CD14-positive monocyte (primary cell): Measurements from ENCODE around the gene HIBADH. TPM values are rescaled to one million over a fixed set of nuclear protein-coding genes. Genes with fewer than 3 reads are reported as not detected.

Experiments used
- DNase-seq, 3 donors: peaks; one replicate each; pipeline ENCODE4 v3.0.0-alpha.2; 2011 to 2022
- H2AFZ ChIP-seq: 2 replicates; pipeline ENCODE4 v1.6.0; 2012; ENCODE audit warnings: mild to moderate bottlenecking, low read depth, low read length, inconsistent platforms; ENCODE audit not compliant: insufficient read depth, poor library complexity, severe bottlenecking
- H3K27ac ChIP-seq, 2 donors: 1 replicate in 1 of 2; 2 replicates in 1 of 2; pipeline ENCODE4 v1.5.1; 2012 to 2013; ENCODE audit warnings: low read length in 2 of 2, control low read depth in 1 of 2, inconsistent platforms in 1 of 2, low read depth in 1 of 2, mild to moderate bottlenecking in 1 of 2
- H3K27me3 ChIP-seq, 2 donors: one replicate each; pipeline versions ENCODE4 v1.6.0 to v1.6.1; 2011 to 2013; ENCODE audit warnings: low read length in 2 of 2; ENCODE audit not compliant: control insufficient read depth in 2 of 2, insufficient read depth in 2 of 2
- H3K36me3 ChIP-seq, 2 donors: replicated peaks in 1 of 2; 1 replicate in 1 of 2; 2 replicates in 1 of 2; pipeline versions ENCODE4 v1.5.1 to v1.6.1; 2012 to 2013; ENCODE audit warnings: low read length in 2 of 2, control low read depth in 1 of 2, inconsistent platforms in 1 of 2, mild to moderate bottlenecking in 1 of 2; ENCODE audit not compliant: insufficient read depth in 2 of 2, control insufficient read depth in 1 of 2
- H3K4me1 ChIP-seq, 2 donors: 1 replicate in 1 of 2; 2 replicates in 1 of 2; pipeline versions ENCODE4 v1.5.1 to v1.6.1; 2012 to 2013; ENCODE audit warnings: low read length in 2 of 2, control low read depth in 1 of 2, inconsistent platforms in 1 of 2, mild to moderate bottlenecking in 1 of 2, moderate library complexity in 1 of 2; ENCODE audit not compliant: insufficient read depth in 2 of 2, control insufficient read depth in 1 of 2
- H3K4me2 ChIP-seq: replicated peaks from 2 replicates; pipeline ENCODE3; 2012; ENCODE audit warnings: low read length, moderate library complexity, mild to moderate bottlenecking; ENCODE audit not compliant: poor library complexity, severe bottlenecking; ENCODE audit errors: extremely low read depth
- H3K4me3 ChIP-seq, 3 experiments: fragments of 200-600 bp in 1 of 3; sonication (generic) in 1 of 3; replicated peaks in 1 of 3; 1 replicate in 2 of 3; 2 replicates in 1 of 3; pipeline ENCODE4 v1.5.1; 2011 to 2013; ENCODE audit warnings: low read length in 3 of 3, mild to moderate bottlenecking in 3 of 3, control low read depth in 2 of 3, low read depth in 2 of 3, inconsistent platforms in 1 of 3, moderate library complexity in 1 of 3
- H3K79me2 ChIP-seq: 2 replicates; pipeline ENCODE4 v1.6.0; 2012; ENCODE audit warnings: mild to moderate bottlenecking, control low read depth, inconsistent platforms, low read length, moderate library complexity; ENCODE audit not compliant: insufficient read depth
- H3K9ac ChIP-seq: 2 replicates; pipeline ENCODE4 v1.6.0; 2017; ENCODE audit warnings: low read length, mild to moderate bottlenecking; ENCODE audit not compliant: insufficient read depth, poor library complexity, severe bottlenecking
- H3K9me3 ChIP-seq, 2 donors: replicated peaks in 1 of 2; 1 replicate in 1 of 2; 2 replicates in 1 of 2; pipeline versions ENCODE4 v1.5.1 to v1.6.1; 2012 to 2013; ENCODE audit warnings: low read length in 2 of 2, control low read depth in 1 of 2; ENCODE audit not compliant: control insufficient read depth in 1 of 2, insufficient read depth in 1 of 2
- H4K20me1 ChIP-seq: 2 replicates; pipeline ENCODE4 v1.6.0; 2012; ENCODE audit warnings: mild to moderate bottlenecking, low read length, control low read depth, moderate library complexity; ENCODE audit not compliant: insufficient read depth
- H3K27ac Mint-ChIP-seq, 7 donors: one replicate each; pipeline ENCODE4 v1.8.0; 2020; ENCODE audit warnings: mild to moderate bottlenecking in 7 of 7, mixed read lengths in 7 of 7, moderate library complexity in 6 of 7, inconsistent platforms in 2 of 7
- H3K27me3 Mint-ChIP-seq, 3 donors: one replicate each; pipeline ENCODE4 v1.8.0; 2021 to 2022; ENCODE audit warnings: low read depth in 3 of 3, mild to moderate bottlenecking in 3 of 3, mixed read lengths in 3 of 3, moderate library complexity in 3 of 3, inconsistent platforms in 1 of 3
- H3K36me3 Mint-ChIP-seq, 2 donors: one replicate each; pipeline ENCODE4 v1.8.0; 2020; ENCODE audit warnings: mixed read lengths in 2 of 2, inconsistent platforms in 1 of 2, mild to moderate bottlenecking in 1 of 2
- H3K4me1 Mint-ChIP-seq: one replicate; pipeline ENCODE4 v1.8.0; 2020; ENCODE audit warnings: mild to moderate bottlenecking, mixed read lengths
- H3K4me3 Mint-ChIP-seq, 2 donors: one replicate each; pipeline ENCODE4 v1.8.0; 2020; ENCODE audit warnings: mild to moderate bottlenecking in 2 of 2, mixed read lengths in 2 of 2, moderate library complexity in 1 of 2
- H3K9me3 Mint-ChIP-seq, 7 donors: one replicate each; pipeline ENCODE4 v1.8.0; 2020 to 2022; ENCODE audit warnings: mixed read lengths in 7 of 7, mild to moderate bottlenecking in 6 of 7, moderate library complexity in 6 of 7, inconsistent platforms in 2 of 7
- CTCF ChIP-seq: fragments of 200-600 bp; IDR thresholded peaks from one replicate; pipeline ENCODE4 v1.8.0; 2022; ENCODE audit warnings: antibody characterized with exemption, mild to moderate bottlenecking
- WGBS: methylation state at CpG from one replicate; pipeline ENCODE4 v1.1.5; 2013; ENCODE audit warnings: missing lambda C conversion rate; ENCODE audit not compliant: insufficient coverage; 5-methylcytosine and 5-hydroxymethylcytosine counted together
- intact Hi-C, 2 donors: fragments of 100-400 bp; cut with micrococcal nuclease; formaldehyde crosslinking; loops; one replicate each; pipeline versions ENCODE4 v1.15.0 to v1.15.1; 2023
- polyA plus RNA-seq, 3 donors: library from polyadenylated mRNA; depleted of rRNA in 1 of 3; unstranded in 2 of 3; stranded (reverse) in 1 of 3; fragments of 300-500 nt in 2 of 3; fragments of >200 nt in 1 of 3; fragmentation: Illumina TruSeq in 2 of 3; gene quantifications; 1 replicate in 2 of 3; 2 replicates in 1 of 3; pipeline ENCODE4 v1.2.3, GENCODE V29; 2012 to 2021

HIBADH gene
- polyA plus RNA-seq, 3 donors = 8.9 to 29.1 (median 26.5) TPM

- H3K4me3 ChIP-seq = no peak overlapping the region
- H2AFZ ChIP-seq = no peak overlapping the region
- H3K4me2 ChIP-seq = no peak overlapping the region
- no peaks in the 10 kb centered on the region for H3K9me3 ChIP-seq
- H3K4me1 Mint-ChIP-seq = peaks cover 1% of the 10 kb centered on the region
- no peaks in the 10 kb centered on the region for H3K27me3 ChIP-seq
- H3K4me3 Mint-ChIP-seq = no peak overlapping the region
- H3K36me3 ChIP-seq = no peaks in the 10 kb centered on the region
- H3K27ac Mint-ChIP-seq = no peak overlapping the region
- H3K4me1 ChIP-seq = no peaks in the 10 kb centered on the region
- intact Hi-C loops = no loop called here
- no peak overlapping the region for H3K9ac ChIP-seq
- H3K27ac ChIP-seq = no peak overlapping the region
- no peaks in the 10 kb centered on the region for H3K27me3 Mint-ChIP-seq
- TF ChIP-seq CTCF = no peak
- WGBS = no CpG with 5 or more reads among the region's 1 CpG
- no peaks in the 10 kb centered on the region for H3K79me2 ChIP-seq
- H4K20me1 ChIP-seq = no peaks in the 10 kb centered on the region
- H3K36me3 Mint-ChIP-seq = peaks cover 0 to 2% of the 10 kb centered on the region in 2 donors
- no peak for DNase-seq
- no peaks in the 10 kb centered on the region for H3K9me3 Mint-ChIP-seq
These were observed 72.3 kb downstream of the HIBADH start for GRCh38 chr7:27590416-27590815.

- no peaks in the 10 kb centered on the region for H3K9me3 ChIP-seq
- H3K4me3 Mint-ChIP-seq = no peak overlapping the region
- no peaks in the 10 kb centered on the region for H3K27me3 Mint-ChIP-seq
- no peaks in the 10 kb centered on the region for H3K79me2 ChIP-seq
- H3K36me3 ChIP-seq = no peaks in the 10 kb centered on the region
- H3K4me1 ChIP-seq = no peaks in the 10 kb centered on the region
- peak overlapping the region in 1 of 7 donors; percentile 12 for H3K27ac Mint-ChIP-seq
- no peak overlapping the region for H3K4me3 ChIP-seq
- no peak overlapping the region for H3K9ac ChIP-seq
- H3K27me3 ChIP-seq = no peaks in the 10 kb centered on the region
- peaks cover 1% of the 10 kb centered on the region for H3K4me1 Mint-ChIP-seq
- TF ChIP-seq CTCF = no peak
- H3K36me3 Mint-ChIP-seq = peaks cover 0 to 3% of the 10 kb centered on the region in 2 donors
- no peak overlapping the region for H3K4me2 ChIP-seq
- H4K20me1 ChIP-seq = no peaks in the 10 kb centered on the region
- no peak overlapping the region for H3K27ac ChIP-seq
- H3K9me3 Mint-ChIP-seq = no peaks in the 10 kb centered on the region
- no peak for DNase-seq
- no CpG with 5 or more reads among the region's 3 CpGs for WGBS
- H2AFZ ChIP-seq = no peak overlapping the region
- intact Hi-C loops = no loop called here
These were observed 75.3 kb downstream of the HIBADH start for GRCh38 chr7:27587429-27587828.
